Upper lobe of left lung (tissue), 4 donors: Measurements from ENCODE around the gene RBMS1.

Source experiments
- CTCF ChIP-seq, 6 experiments: fragments of 450-650 bp in 4 of 6; fragments of 200-600 bp in 2 of 6; sonication (generic) in 2 of 6; IDR thresholded peaks; one replicate each; pipeline ENCODE4 v1.5.1; 2016 to 2019; ENCODE audit warnings: antibody characterized with exemption in 6 of 6
- POLR2A ChIP-seq, 4 donors: fragments of 450-650 bp; IDR thresholded peaks; one replicate each; pipeline ENCODE4 v1.5.1; 2016 to 2017; ENCODE audit warnings: antibody characterized with exemption in 4 of 4, mild to moderate bottlenecking in 2 of 4
- POLR2AphosphoS5 ChIP-seq, 2 donors: sonication (generic); formaldehyde crosslinking; IDR thresholded peaks; one replicate each; pipeline ENCODE4 v1.5.1; 2017; ENCODE audit warnings: antibody characterized with exemption in 2 of 2

DNA sequence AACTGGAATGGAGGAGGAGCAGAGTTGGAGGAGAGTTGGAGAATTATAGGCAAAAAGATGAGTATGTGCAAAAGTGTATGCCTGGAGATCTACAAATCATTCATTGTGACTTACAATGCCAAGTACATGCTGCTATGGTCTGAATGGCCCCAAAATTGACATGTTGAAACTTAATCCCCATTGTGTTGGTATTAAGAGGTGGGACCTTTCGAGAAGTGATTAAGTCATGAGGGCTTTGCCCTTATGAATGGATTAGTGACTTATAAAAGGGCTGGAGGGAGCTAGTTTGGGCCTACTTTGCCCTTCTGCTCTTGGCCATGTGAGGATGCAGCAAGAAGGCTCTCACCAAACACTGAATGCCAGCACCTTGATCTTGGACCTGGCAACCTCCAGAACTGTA is 6.3 kb upstream of the RBMS1 start:
- TF ChIP-seq CTCF (IDR thresholded peaks at IDR 0.05) (no peak), POLR2A (IDR thresholded peaks at IDR 0.05) (no peak), POLR2AphosphoS5 (IDR thresholded peaks at IDR 0.05) (no peak)
